Right kidney (tissue), 1 donor: Measurements from ENCODE around the gene ZNF568.

ENCODE experiments used
- DNase-seq: peaks from one replicate; pipeline ENCODE4 v3.0.0-alpha.2; 2016

Gene ZNF568

GRCh38 chr19:36997843-36998235 is 81.7 kb downstream of the ZNF568 start:
- DNase-seq, result no peak

GRCh38 chr19:36999313-36999712 is 83.2 kb downstream of the ZNF568 start:
- DNase-seq, result no peak

- peak; percentile 72 for DNase-seq
These were observed 91.6 kb downstream of the ZNF568 start for GRCh38 chr19:37007587-37008220.

GRCh38 chr19:37009871-37010270 is 93.7 kb downstream of the ZNF568 start:
- DNase-seq, result no peak

GRCh38 chr19:37012093-37012745 is 96.1 kb downstream of the ZNF568 start:
- no peak for DNase-seq

- no peak for DNase-seq
These were observed 98.3 kb downstream of the ZNF568 start for GRCh38 chr19:37014456-37014855.

- DNase-seq, result no peak
These were observed 129.0 kb downstream of the ZNF568 start for GRCh38 chr19:37045140-37045539.
